ENCODE results near the gene CEMIP2.

The CEMIP2 gene

GRCh38 chr9:71652480-71652879 lies 115.8 kb downstream of the CEMIP2 start:
- DNase-seq (ENCODE audit: extremely low read depth in 1 of 2, low read depth in 1 of 2) = no peak

GRCh38 chr9:71648453-71648852 lies 119.9 kb downstream of the CEMIP2 start:
- no peak for DNase-seq (ENCODE audit: extremely low read depth in 1 of 2, low read depth in 1 of 2)

GRCh38 chr9:71647094-71647591 lies 121.2 kb downstream of the CEMIP2 start:
- DNase-seq (ENCODE audit: extremely low read depth in 1 of 2, low read depth in 1 of 2) = no peak

- DNase-seq (ENCODE audit: extremely low read depth in 1 of 2, low read depth in 1 of 2) = no peak
These were observed 122.2 kb downstream of the CEMIP2 start for GRCh38 chr9:71646131-71646530.

- no peak for DNase-seq (ENCODE audit: extremely low read depth in 1 of 2, low read depth in 1 of 2)
These were observed 123.4 kb downstream of the CEMIP2 start for GRCh38 chr9:71644819-71645362.

- no peak for DNase-seq (ENCODE audit: extremely low read depth in 1 of 2, low read depth in 1 of 2)
These were observed 125.0 kb downstream of the CEMIP2 start for GRCh38 chr9:71643330-71643729.

- no peak for DNase-seq (ENCODE audit: extremely low read depth in 1 of 2, low read depth in 1 of 2)
These were observed 126.3 kb downstream of the CEMIP2 start for GRCh38 chr9:71642056-71642455.

- DNase-seq (ENCODE audit: extremely low read depth in 1 of 2, low read depth in 1 of 2) = no peak
These were observed 129.7 kb downstream of the CEMIP2 start for GRCh38 chr9:71638627-71639026.

GRCh38 chr9:71637926-71638325 lies 130.4 kb downstream of the CEMIP2 start:
- DNase-seq (ENCODE audit: extremely low read depth in 1 of 2, low read depth in 1 of 2) = no peak

GRCh38 chr9:71637375-71637774 lies 130.9 kb downstream of the CEMIP2 start:
- DNase-seq (ENCODE audit: extremely low read depth in 1 of 2, low read depth in 1 of 2) = no peak

- no peak for DNase-seq (ENCODE audit: extremely low read depth in 1 of 2, low read depth in 1 of 2)
These were observed 132.0 kb downstream of the CEMIP2 start for GRCh38 chr9:71636143-71636839.

- DNase-seq (ENCODE audit: extremely low read depth in 1 of 2, low read depth in 1 of 2) = no peak
These were observed 133.6 kb downstream of the CEMIP2 start for GRCh38 chr9:71634752-71635151.

Measured in stimulated activated CD8-positive, alpha-beta memory T cell treated with anti-CD3 and anti-CD28 coated beads, Interleukin-7, amount 100 ng/mL, for 48 hours (primary cell).